Ureter (tissue), 1 donor: Measurements from ENCODE around the gene EAF2. TPM values are rescaled to one million over a fixed set of nuclear protein-coding genes. Genes with fewer than 3 reads are reported as not detected.
A peak's percentile ranks its signal among the peaks of the same experiment; 100 is the strongest.
"Not testable (repeated sequence)": the region's sequence is repeated elsewhere in the genome, so short reads cannot be mapped to it uniquely, and the experiment has no call there.

Source experiments
- DNase-seq: peaks from one replicate; pipeline ENCODE4 v3.0.0-alpha.2; 2020; ENCODE audit warnings: low spot score
- total RNA-seq: library from RNA; stranded (reverse); gene quantifications from one replicate; pipeline ENCODE4 v1.2.4, GENCODE V29; 2023
- donor health status: DM: yes; HTN: yes; CAD: no.

The EAF2 gene
- total RNA-seq, 1 donor from 2014 or later = 9.3 TPM

- DNase-seq = not testable (repeated sequence)
Measured at GRCh38 chr3:121863247-121863646, 28.2 kb downstream of the EAF2 start.

- no peak for DNase-seq
Measured at GRCh38 chr3:121863801-121864200, 28.8 kb downstream of the EAF2 start.

DNA sequence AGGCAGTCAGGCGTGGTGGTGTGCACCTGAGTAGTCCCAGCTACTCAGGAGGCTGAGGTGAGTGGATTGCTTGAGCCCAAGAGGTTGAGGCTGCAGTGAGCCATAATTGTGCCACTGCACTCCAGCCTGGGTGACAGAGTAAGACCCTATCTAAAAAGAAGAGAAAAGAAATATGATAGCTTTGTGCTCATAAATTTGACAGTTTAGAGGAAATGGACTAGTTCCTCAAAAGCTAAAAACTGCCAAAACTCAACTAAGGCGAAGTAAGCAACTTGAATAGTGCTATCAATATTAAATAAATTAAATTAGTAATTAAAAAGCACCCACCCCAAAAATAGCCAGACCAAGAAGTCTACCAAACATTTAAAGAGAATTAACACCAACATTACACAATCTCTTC lies 34.7 kb downstream of the EAF2 start:
- no peak for DNase-seq

DNA sequence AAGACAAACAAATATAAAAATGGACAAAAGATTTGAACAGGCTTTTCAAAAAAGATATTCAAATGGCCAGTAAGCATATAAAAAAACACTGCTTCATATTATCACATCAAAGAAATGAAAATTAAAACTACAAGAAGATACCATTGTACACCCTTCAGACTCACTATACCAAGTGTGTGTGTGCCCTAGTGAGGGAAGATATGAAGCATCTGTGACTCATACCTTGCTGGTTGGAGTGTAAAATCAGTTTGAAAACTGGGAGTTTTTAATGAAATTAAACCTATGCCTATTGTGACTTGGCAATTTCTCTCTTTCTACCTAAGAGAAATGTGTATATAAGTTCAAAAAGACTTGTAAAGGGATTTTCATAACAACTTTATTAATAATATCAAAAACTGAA lies 35.7 kb downstream of the EAF2 start:
- no peak for DNase-seq

- no peak for DNase-seq
Measured at GRCh38 chr3:121871430-121871829, 36.4 kb downstream of the EAF2 start.

DNA sequence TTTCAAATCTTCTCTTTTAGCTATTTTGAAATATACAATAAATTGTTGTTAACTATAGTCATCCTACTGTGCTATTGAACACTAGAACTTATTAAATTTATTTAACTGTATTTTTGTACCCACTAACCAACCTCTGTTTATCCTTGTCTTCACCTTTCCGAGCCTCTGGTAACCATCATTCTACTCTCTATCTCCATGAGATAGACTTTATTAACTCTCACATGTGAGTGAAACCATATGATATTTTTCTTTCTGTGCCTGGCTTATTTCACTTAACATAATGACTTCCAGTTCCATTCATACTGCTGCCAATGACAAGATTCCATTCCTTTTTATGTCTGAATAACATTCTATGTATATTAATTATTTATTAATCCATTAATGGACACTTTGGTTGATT lies 43.4 kb downstream of the EAF2 start:
- no peak for DNase-seq

DNA sequence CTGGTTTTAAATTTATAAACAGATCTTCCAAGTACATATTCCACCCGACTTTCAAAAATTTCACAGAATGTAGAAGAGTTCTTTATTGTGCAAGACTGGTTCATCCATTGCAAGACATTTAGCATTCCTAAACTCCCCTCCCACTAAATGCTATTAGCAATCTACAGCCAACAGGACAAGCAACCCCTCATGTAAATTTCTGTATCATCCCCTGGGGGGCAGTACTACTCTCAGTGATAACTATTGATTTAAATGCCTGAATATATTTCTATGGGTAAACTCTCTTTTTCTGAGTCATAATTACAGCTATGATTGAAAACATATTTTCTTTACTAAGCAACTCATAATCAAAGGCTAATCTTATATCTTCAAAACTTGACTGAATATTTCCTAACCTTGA lies 48.5 kb downstream of the EAF2 start:
- no peak for DNase-seq

DNA sequence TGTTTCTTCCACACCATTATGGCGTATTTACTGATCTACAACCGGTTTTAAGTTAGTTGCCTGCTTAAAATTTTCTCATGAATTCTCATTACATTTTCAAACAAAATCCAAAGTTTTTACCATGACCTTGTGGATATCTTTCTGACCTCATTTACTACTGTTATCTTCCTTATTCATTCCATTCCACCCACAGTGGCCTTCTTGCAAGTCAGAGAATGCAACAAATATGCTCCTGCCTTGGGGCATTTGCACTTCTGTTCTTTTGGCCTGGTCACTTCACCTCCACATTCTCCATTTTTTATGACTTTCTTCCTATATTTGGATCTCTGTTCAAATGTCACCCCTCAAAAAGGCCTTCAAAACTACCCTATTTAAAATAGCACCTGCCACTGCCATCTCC lies 50.4 kb downstream of the EAF2 start:
- no peak for DNase-seq

DNA sequence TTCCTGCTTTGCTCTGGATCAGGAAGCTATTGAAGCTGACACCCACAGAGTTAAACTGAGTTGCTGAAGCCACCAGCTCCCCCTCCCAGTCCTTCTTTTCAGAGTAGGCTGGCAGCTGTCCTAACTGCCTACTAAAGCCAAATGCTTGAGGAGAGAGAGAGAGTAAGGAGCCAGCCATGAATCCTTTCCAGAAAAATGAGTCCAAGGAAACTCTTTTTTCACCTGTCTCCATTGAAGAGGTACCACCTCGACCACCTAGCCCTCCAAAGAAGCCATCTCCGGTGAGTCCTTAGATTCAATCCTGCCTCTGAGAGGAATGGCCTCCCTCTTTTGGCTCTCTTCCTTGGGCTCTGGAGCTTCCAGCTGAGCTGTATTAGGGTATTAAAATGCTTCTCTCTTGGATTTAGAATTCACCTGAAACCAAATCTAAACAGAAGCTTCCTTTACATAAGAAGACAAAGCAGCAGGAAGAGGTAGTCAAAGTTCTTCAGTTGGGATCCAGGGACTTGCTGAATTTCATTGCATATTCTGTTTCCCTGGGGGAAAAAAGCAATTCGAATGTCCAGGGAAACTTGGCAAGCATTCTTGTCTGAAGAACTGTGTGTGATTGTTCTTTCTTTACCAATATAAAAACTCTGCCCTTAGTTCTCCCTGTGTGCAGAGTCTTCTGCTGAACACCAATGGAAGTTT lies 59.4 kb downstream of the EAF2 start, which contains the start of gene SLC15A2:
TSS of gene SLC15A2 (plus strand) at position 101 of the 690 bp plus-strand sequence. CDS start at position 177, 76 bp downstream.
- peak; percentile 50 for DNase-seq

DNA sequence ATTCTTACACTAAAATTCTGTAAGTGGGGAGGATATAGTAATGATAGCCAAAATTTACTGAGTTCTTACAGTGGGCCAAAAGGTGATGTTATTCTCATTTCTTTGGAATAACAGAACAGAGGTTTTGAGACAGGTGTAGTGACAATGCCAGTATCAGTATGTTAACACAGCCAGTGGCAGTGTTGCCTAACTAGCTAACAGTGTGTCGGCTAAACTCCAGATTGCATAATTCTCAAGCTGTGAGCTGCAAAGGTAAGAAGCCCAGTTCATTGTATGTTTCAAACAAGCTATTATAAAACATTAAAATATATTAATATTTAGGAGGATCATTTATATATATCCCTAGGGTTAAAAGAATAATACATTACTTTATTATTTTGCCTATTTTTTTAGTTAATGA lies 60.1 kb downstream of the EAF2 start:
- no peak for DNase-seq

- DNase-seq = no peak
Measured at GRCh38 chr3:121895736-121896135, 60.7 kb downstream of the EAF2 start.

GRCh38 chr3:121896823-121897222 lies 61.8 kb downstream of the EAF2 start:
- DNase-seq = no peak

DNA sequence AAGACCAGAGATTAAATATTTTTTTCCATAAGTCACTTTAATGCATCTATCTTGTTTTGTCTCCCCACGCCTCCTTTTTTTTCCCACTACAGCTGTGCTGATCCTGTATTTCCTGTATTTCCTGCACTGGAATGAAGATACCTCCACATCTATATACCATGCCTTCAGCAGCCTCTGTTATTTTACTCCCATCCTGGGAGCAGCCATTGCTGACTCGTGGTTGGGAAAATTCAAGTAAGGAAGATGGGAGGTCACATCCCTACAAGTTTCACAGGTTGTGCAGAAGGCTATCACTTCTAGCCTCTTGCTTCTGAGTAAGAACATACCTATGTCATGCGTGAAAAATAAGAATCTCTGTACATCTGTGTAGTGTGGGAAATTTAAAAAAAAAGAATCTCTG lies 62.3 kb downstream of the EAF2 start:
- no peak for DNase-seq

DNA sequence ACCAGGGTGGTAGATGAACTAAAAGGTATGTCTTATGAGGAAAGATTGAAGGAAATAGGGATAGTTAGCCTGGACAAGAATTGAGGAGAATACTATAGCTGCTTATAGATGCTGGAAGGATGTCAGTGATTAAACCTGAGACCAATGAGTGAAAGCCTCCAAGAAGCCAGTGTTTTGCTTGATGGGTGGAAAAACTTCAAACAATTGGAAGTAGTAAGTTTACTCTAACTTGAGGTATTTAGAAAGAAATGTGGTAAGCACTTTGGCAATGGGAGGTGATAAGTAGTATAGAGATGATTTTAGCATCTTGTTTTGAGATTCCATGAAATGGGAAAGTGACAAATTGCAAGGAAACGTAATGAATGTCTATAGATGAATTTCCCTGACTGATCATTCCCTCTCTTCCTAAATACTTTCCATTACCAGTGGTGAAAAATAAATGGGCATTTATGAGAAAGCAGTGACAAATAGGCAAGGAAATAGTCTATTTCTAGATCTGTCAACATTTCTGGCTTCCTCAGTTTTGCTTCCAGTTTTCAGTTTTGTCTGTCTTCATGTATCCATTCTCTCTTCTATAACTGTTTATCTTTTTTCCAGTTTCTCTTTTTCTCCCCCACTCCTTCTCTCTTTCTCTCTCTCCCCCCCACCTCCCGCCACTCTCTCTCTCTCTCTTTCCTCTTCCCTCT lies 78.4 kb downstream of the EAF2 start:
- DNase-seq = no peak

DNA sequence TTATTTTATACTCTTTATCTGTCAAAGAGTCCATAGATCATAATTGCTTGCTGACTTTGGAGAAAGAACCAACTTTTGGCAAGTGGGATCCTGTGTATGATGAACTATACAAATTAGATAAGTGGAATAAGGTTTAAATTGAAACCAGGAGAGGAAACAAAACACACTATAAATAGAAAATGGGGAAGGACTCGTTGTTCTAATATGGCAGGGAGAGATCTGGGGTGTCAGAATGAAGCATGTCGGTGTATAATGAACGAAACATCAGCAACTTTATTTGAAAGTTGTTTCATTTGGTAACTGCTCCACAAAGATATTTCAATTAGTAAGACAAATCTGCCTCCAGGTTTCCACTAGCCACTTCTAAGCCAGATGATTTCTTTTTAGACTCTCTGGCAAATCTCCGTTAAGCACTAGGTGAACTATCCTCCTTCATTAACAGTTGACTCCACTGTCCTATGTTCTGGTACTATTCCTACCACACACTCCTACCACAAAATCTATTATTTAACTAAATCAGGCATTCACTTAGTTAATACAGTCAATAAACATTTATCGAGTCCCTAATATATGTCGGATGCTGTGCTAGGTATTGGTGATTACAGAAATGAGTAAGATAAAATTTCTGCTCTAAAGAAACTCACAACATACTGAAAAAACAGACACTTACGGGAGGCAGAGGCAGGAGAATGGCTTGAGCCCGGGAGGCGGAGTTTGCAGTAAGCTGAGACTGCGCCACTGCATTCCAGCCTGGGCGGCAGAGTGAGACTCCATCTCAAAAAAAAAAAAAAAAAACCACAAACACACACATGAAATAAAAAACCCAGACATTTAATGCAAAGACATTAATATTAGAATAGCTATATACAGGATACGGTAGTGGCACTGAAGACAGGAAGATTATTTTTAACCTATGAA lies 79.3 kb downstream of the EAF2 start:
- no peak for DNase-seq

DNA sequence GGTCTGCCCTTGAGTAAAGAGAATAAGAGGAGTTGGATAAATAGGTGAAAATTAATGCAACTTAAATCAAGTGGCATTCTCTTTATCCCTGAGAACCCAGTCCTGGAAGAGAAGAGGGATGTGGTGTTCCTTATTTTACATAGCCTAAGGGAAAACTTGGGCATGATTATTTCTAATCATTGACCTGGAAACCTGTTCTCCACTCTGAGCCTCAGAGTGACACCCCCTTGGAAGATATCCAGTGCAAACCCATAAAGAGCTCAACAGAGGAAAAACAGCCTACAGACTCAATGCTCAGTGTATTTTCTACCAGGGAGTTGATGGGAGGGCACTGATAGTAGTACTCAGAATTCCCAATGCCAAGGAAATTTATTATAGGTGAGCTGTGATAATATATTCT lies 81.2 kb downstream of the EAF2 start:
- no peak for DNase-seq

DNA sequence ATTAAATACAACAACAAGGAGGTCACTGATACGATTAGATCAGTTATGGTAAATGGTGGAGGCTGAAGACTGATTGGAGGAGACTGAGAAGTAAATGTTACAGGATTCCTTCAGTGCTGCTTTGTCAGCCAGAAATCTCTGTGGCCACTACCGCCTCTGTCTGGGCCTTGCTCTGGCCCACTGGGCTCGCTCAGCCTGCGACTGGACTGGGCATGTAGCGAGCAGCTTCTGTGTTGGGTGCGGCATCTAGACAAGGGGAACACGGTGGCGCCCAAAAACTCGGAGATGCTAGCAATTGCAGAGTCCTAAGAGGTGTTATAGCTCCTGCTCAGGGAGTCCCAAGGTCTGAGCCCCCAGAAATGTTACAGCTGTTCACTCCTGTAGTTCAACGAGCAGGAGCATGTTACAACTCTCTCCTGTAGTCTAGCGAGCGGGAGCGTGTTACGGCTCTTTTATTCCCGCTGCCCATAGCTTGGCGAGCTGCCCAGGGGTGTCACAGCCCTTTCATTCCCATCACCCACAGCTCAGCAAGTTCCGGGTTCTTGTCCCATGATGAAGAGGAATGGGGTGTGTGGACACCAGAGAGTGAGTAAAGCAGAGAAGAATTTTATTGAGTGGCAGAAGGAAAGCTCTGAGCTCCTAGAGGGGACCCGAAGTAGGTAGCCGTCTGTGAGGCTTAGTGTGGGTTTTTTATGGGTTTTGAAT lies 83.9 kb downstream of the EAF2 start:
- peak; percentile 71 for DNase-seq

DNA sequence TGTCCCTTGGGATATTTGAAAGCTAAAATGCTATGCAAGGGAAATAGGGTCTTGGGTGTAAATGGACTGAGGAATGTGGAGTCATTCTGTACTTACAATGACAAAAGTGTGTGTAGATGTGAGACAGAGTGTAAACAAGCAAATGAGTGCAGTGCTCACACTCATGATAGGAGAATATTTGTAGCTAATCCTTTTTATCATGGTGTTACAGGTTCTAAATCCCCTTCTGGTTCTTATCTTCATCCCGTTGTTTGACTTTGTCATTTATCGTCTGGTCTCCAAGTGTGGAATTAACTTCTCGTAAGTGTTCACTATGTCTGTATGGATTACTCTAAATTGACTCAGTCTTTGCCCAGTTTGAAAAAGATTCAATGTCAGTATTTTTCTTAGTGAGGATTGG lies 89.7 kb downstream of the EAF2 start:
- DNase-seq = no peak

GRCh38 chr3:121926380-121926779 lies 91.4 kb downstream of the EAF2 start:
- no peak for DNase-seq
